ENCODE data around the gene COX20. TPM values are rescaled to one million over a fixed set of nuclear protein-coding genes. Genes with fewer than 3 reads are reported as not detected.

Gene COX20
- total RNA-seq, 4 donors from 2014 or later, result 12.3 to 194 (median 36.4) TPM

DNA sequence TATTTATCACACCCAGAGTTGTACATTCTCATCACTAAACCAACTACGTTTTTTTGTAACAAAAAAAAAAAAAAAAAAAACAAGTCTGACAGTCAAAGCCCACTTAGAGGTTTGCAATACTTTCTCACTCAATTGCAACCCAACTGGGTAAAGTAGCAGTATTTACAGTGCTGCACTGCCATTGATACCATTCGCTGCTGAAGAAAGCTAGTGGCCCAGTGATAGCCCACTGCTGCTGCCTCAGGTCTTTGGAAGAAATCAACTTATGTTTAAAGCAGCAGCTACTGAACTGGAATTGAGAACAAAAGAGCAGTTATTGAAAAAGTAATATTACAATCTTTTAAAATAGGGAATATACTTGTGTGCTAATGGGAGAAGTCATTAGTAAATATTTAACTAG is 26.2 kb downstream of the COX20 start:
- peak overlapping the region; percentile 93 to 94 for H3K4me3 ChIP-seq
- no peaks in the 10 kb centered on the region for H3K36me3 ChIP-seq
- intact Hi-C loops (cut with DNase I; ENCODE audit: low total_unique reads), result no loop called here
- no peaks in the 10 kb centered on the region for H3K9me3 ChIP-seq
- no peaks in the 10 kb centered on the region for H3K27me3 ChIP-seq
- DNase-seq, result no peak
- H3K27ac ChIP-seq, result peak overlapping the region; percentile 99 to 100
- TF ChIP-seq, protein P1, sequence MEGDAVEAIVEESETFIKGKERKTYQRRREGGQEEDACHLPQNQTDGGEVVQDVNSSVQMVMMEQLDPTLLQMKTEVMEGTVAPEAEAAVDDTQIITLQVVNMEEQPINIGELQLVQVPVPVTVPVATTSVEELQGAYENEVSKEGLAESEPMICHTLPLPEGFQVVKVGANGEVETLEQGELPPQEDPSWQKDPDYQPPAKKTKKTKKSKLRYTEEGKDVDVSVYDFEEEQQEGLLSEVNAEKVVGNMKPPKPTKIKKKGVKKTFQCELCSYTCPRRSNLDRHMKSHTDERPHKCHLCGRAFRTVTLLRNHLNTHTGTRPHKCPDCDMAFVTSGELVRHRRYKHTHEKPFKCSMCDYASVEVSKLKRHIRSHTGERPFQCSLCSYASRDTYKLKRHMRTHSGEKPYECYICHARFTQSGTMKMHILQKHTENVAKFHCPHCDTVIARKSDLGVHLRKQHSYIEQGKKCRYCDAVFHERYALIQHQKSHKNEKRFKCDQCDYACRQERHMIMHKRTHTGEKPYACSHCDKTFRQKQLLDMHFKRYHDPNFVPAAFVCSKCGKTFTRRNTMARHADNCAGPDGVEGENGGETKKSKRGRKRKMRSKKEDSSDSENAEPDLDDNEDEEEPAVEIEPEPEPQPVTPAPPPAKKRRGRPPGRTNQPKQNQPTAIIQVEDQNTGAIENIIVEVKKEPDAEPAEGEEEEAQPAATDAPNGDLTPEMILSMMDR (IDR thresholded peaks at IDR 0.05), result no peak
- TF ChIP-seq POLR2A (IDR thresholded peaks at IDR 0.05), result no peak
- peaks cover 6 to 18% of the 10 kb centered on the region in 2 donors for H3K4me1 ChIP-seq

DNA sequence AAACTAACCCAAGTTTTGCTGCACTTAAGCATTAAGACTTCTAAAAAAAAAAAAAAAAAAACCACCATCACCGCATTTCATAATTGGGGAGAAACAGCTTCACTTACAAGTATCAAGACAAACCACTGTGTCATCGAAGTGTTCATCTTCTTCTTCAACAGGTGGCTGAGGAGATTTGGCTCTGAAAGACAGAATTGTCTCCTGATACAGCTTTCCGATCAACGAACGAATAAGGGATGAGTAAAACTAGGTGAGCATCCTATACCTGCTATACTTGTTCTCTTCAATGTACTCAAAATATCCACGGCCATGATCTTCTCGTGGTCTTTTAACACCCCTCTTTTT is 26.9 kb downstream of the COX20 start:
- Histone ChIP-seq H3K4me3 (peak overlapping the region; percentile 93 to 94), H3K27ac (peak overlapping the region; percentile 99 to 100), H3K36me3 (no peaks in the 10 kb centered on the region), H3K27me3 (no peaks in the 10 kb centered on the region), H3K9me3 (no peaks in the 10 kb centered on the region), H3K4me1 (peaks cover 6 to 18% of the 10 kb centered on the region in 2 donors)
- TF ChIP-seq, protein P1 (IDR thresholded peaks at IDR 0.05), result no peak
- no peak for TF ChIP-seq POLR2A (IDR thresholded peaks at IDR 0.05)
- DNase-seq, result no peak
- intact Hi-C loops (cut with DNase I; ENCODE audit: low total_unique reads), result no loop called here

DNA sequence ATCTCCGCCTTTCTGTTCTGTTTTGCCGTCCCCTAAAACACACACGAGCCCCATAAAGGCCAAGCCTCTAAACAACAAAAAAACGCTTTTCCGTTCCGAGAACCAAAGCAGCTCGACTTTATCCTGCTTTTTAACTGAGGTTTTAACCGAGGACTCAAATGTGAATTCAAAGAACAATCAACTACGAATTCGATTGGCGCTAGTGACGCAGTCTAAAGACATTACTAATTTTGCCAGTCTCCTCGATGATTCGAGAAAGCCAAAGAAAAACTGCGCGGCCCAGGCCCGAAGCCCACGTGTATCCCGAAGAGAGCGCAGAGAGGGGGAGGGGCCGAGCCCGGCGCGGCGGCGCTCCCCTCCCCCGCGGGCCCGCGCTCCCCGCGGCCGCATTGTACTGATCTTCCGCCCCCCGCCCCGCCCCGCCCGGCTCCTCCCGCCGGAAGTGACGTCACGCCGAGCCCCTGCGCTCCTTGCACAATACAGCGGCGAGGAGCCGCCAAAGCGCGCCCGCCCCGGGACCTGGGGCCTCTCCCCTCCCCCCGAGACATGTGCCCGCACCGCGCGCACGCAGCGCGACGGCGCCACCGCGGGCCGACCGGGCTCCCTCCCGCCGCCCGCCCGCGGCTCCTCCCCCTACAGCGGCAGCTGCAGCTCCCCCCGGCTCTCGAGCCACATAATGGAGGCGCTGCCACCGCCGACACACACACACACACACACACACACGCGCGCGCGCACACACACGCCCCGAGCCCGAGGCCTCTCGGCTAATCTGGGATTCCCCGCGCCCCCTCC is 27.4 kb downstream of the COX20 start:
- H3K27me3 ChIP-seq, result no peaks in the 10 kb centered on the region
- H3K9me3 ChIP-seq, result no peaks in the 10 kb centered on the region
- H3K27ac ChIP-seq, result peak overlapping the region; percentile 99 to 100
- H3K4me1 ChIP-seq, result peaks cover 6 to 18% of the 10 kb centered on the region in 2 donors
- H3K36me3 ChIP-seq, result no peaks in the 10 kb centered on the region
- H3K4me3 ChIP-seq, result peak overlapping the region; percentile 93 to 94
- peak; percentile 97 for DNase-seq
- intact Hi-C loops (cut with DNase I; ENCODE audit: low total_unique reads), result no loop called here
- TF ChIP-seq POLR2A (IDR thresholded peaks at IDR 0.05), result peak; percentile 68 to 87
- TF ChIP-seq, protein P1 (IDR thresholded peaks at IDR 0.05), result peak in 1 of 4 experiments; percentile 4

DNA sequence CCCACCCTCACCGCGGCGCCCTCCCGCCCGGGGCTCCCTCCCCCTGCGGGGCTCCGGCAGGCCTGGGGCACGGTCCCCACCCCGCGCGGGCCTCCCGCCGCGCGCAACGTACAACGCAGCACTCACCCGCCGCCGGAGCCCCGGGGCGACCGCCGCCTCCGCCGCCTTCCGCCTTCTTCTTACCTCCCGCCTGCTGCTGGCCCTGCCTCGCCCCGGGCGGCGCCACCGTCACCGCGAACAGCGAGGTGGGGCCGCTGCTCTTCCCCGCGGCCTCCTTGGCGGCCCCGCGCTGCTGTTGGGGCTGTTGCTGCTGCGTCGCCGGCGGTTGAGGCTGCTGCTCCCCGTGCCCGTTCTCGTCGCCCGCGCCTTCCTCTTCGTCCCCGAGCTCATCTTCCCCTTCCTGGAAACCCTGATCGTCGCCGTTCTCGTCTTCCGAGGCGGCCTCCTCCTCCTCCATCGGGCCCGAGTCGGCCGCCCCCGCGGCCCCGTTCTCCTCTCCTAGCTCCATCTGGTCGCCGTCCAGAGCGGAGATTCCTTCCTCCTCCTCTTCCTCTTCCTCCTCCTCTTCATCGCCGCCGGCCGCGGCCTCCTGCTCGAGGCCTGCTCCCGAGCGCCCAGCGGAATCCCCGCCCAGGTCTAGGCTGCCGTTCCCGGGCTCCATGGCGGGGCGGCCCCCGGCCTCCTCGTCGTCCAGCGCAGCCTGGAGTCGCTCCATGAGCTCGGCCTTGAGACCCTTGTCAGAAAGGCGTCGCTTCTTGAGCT is 28.2 kb downstream of the COX20 start:
- Histone ChIP-seq H3K4me1 (peaks cover 6 to 12% of the 10 kb centered on the region in 2 donors), H3K36me3 (no peaks in the 10 kb centered on the region), H3K27me3 (no peaks in the 10 kb centered on the region), H3K9me3 (no peaks in the 10 kb centered on the region), H3K4me3 (peak overlapping the region; percentile 93 to 94), H3K27ac (peak overlapping the region; percentile 99 to 100)
- TF ChIP-seq POLR2A (IDR thresholded peaks at IDR 0.05), result no peak
- TF ChIP-seq, protein P1 (IDR thresholded peaks at IDR 0.05), result peak in 1 of 4 experiments; percentile 3
- DNase-seq, result no peak
- intact Hi-C loops (cut with DNase I; ENCODE audit: low total_unique reads), result loop anchor here (2.0 kb wide), 2 partner anchors 29 to 107 kb away; partner anchors contain the start of gene COX20

Data from uterus (tissue), 4 donors.